H9 (cell line): Measurements from ENCODE around the gene CAPN2. TPM values are rescaled to one million over a fixed set of nuclear protein-coding genes. Genes with fewer than 3 reads are reported as not detected.

Experiments used
- DNase-seq: peaks from one replicate; pipeline ENCODE4 v3.0.0-alpha.2; 2017
- H2AFZ ChIP-seq: one replicate; pipeline ENCODE4 v1.6.1; 2013; ENCODE audit warnings: mild to moderate bottlenecking, low read length, control low read depth, moderate library complexity
- H2AK5ac ChIP-seq: 2 replicates; pipeline ENCODE4 v1.6.1; 2013; ENCODE audit warnings: low read length, control low read depth, mixed read lengths; ENCODE audit not compliant: insufficient read length
- H2BK120ac ChIP-seq: one replicate; pipeline ENCODE4 v1.6.1; 2013; ENCODE audit warnings: low read depth, mild to moderate bottlenecking, low read length, control low read depth, inconsistent platforms; ENCODE audit not compliant: poor library complexity, severe bottlenecking
- H2BK12ac ChIP-seq: 2 replicates; pipeline ENCODE4 v1.6.1; 2013; ENCODE audit warnings: low read length, control low read depth, mixed read lengths, low read depth; ENCODE audit not compliant: insufficient read length
- H2BK15ac ChIP-seq: 2 replicates; pipeline ENCODE4 v1.6.1; 2013; ENCODE audit warnings: low read depth, low read length, control low read depth
- H2BK20ac ChIP-seq: one replicate; pipeline ENCODE4 v1.6.1; 2013; ENCODE audit warnings: low read depth, mild to moderate bottlenecking, low read length, control low read depth, inconsistent platforms; ENCODE audit not compliant: poor library complexity, severe bottlenecking
- H2BK5ac ChIP-seq: 2 replicates; pipeline ENCODE4 v1.6.1; 2013; ENCODE audit warnings: low read length, control low read depth, mixed read lengths; ENCODE audit not compliant: insufficient read length
- H3K14ac ChIP-seq: 2 replicates; pipeline ENCODE4 v1.6.1; 2013; ENCODE audit warnings: low read length, control low read depth; ENCODE audit not compliant: insufficient read depth
- H3K18ac ChIP-seq: 2 replicates; pipeline ENCODE4 v1.6.1; 2013; ENCODE audit warnings: low read depth, mild to moderate bottlenecking, mixed read lengths, low read length, control low read depth; ENCODE audit not compliant: insufficient read length
- H3K23ac ChIP-seq: 2 replicates; pipeline ENCODE4 v1.6.1; 2013; ENCODE audit warnings: low read length, control low read depth, mixed read lengths, low read depth; ENCODE audit not compliant: insufficient read length
- H3K23me2 ChIP-seq: 2 replicates; pipeline ENCODE4 v1.6.1; 2013; ENCODE audit warnings: low read depth, mild to moderate bottlenecking, mixed read lengths, low read length, control low read depth; ENCODE audit not compliant: insufficient read length, poor library complexity, severe bottlenecking
- H3K27ac ChIP-seq: 2 replicates; pipeline ENCODE4 v1.5.1; 2013; ENCODE audit warnings: low read length, control low read depth, mixed read lengths, low read depth; ENCODE audit not compliant: insufficient read length
- H3K27me3 ChIP-seq: 2 replicates; pipeline ENCODE4 v1.6.1; 2013; ENCODE audit warnings: low read length, control low read depth, inconsistent platforms; ENCODE audit not compliant: insufficient read depth
- H3K4ac ChIP-seq: 2 replicates; pipeline ENCODE4 v1.6.1; 2013; ENCODE audit warnings: low read depth, mild to moderate bottlenecking, control low read depth, inconsistent platforms, low read length, moderate library complexity
- H3K4me1 ChIP-seq: 2 replicates; pipeline ENCODE4 v1.6.1; 2013; ENCODE audit warnings: low read length, control low read depth, inconsistent platforms; ENCODE audit not compliant: insufficient read depth
- H3K4me2 ChIP-seq: 2 replicates; pipeline ENCODE4 v1.6.1; 2013; ENCODE audit warnings: low read length, control low read depth, mixed read lengths; ENCODE audit not compliant: insufficient read length, insufficient read depth
- H3K56ac ChIP-seq: 2 replicates; pipeline ENCODE4 v1.6.1; 2013; ENCODE audit warnings: low read depth, mild to moderate bottlenecking, mixed read lengths, low read length, control low read depth; ENCODE audit not compliant: insufficient read length
- H3K79me1 ChIP-seq: 2 replicates; pipeline ENCODE4 v1.6.1; 2013; ENCODE audit warnings: low read depth, mild to moderate bottlenecking, moderate library complexity, low read length, control low read depth, inconsistent platforms; ENCODE audit not compliant: insufficient read depth, poor library complexity, severe bottlenecking
- H3K79me2 ChIP-seq: 2 replicates; pipeline ENCODE4 v1.6.1; 2013; ENCODE audit warnings: low read length, control low read depth, inconsistent platforms; ENCODE audit not compliant: insufficient read depth
- H3K9ac ChIP-seq: 2 replicates; pipeline ENCODE4 v1.6.1; 2013; ENCODE audit warnings: low read length, control low read depth, mixed read lengths; ENCODE audit not compliant: insufficient read length; ENCODE audit errors: extremely low read depth
- H3K9me3 ChIP-seq: one replicate; pipeline ENCODE4 v1.6.1; 2013; ENCODE audit warnings: low read depth, low read length, inconsistent platforms; ENCODE audit not compliant: control insufficient read depth
- H3T11ph ChIP-seq: one replicate; pipeline ENCODE4 v1.6.1; 2013; ENCODE audit warnings: mild to moderate bottlenecking, low read length, control low read depth, inconsistent platforms
- H4K20me1 ChIP-seq: one replicate; pipeline ENCODE4 v1.6.1; 2013; ENCODE audit not compliant: control insufficient read depth, insufficient read length, insufficient read depth
- H4K5ac ChIP-seq: 2 replicates; pipeline ENCODE4 v1.6.1; 2013; ENCODE audit warnings: low read depth, mild to moderate bottlenecking, mixed read lengths, low read length, control low read depth; ENCODE audit not compliant: insufficient read length
- H4K8ac ChIP-seq: replicated peaks from 2 replicates; pipeline ENCODE4 v1.6.1; 2013; ENCODE audit warnings: low read length, control low read depth, mixed read lengths, low read depth; ENCODE audit not compliant: insufficient read length
- H4K91ac ChIP-seq: 2 replicates; pipeline ENCODE4 v1.6.1; 2013; ENCODE audit warnings: low read depth, mild to moderate bottlenecking, moderate library complexity, mixed read lengths, low read length, control low read depth; ENCODE audit not compliant: insufficient read length
- H3K27ac Mint-ChIP-seq, 3 experiments: 2 replicates in 2 of 3; 3 replicates in 1 of 3; pipeline ENCODE4 v1.8.0; 2020 to 2021; ENCODE audit warnings: mixed read lengths in 3 of 3, mild to moderate bottlenecking in 1 of 3, moderate library complexity in 1 of 3
- H3K27me3 Mint-ChIP-seq: 2 replicates; pipeline ENCODE4 v1.8.0; 2021; ENCODE audit warnings: low read depth, mild to moderate bottlenecking, moderate library complexity, mixed read lengths
- H3K36me3 Mint-ChIP-seq, 3 experiments: 2 replicates in 2 of 3; 3 replicates in 1 of 3; pipeline ENCODE4 v1.8.0; 2020 to 2021; ENCODE audit warnings: low read depth in 3 of 3, mixed read lengths in 3 of 3; ENCODE audit not compliant: insufficient read depth in 1 of 3
- H3K4me1 Mint-ChIP-seq, 2 experiments: 2 replicates each; pipeline ENCODE4 v1.8.0; 2020; ENCODE audit warnings: mixed read lengths in 2 of 2
- H3K4me3 Mint-ChIP-seq, 2 experiments: 2 replicates in 1 of 2; 3 replicates in 1 of 2; pipeline ENCODE4 v1.8.0; 2020 to 2021; ENCODE audit warnings: mild to moderate bottlenecking in 2 of 2, mixed read lengths in 2 of 2, moderate library complexity in 1 of 2
- H3K9me3 Mint-ChIP-seq, 2 experiments: 2 replicates in 1 of 2; 3 replicates in 1 of 2; pipeline ENCODE4 v1.8.0; 2020; ENCODE audit warnings: mild to moderate bottlenecking in 2 of 2, mixed read lengths in 2 of 2, moderate library complexity in 1 of 2
- WGBS: extraction: QIAGEN DNeasy Blood & Tissue Kit; methylation state at CpG from one replicate; pipeline ENCODE4 v1.1.7; 2013; ENCODE audit warnings: missing lambda C conversion rate, low lambda C conversion rate, mixed read lengths; ENCODE audit not compliant: insufficient read length; ENCODE audit errors: extremely low coverage; 5-methylcytosine and 5-hydroxymethylcytosine counted together
- total RNA-seq: library from RNA; stranded (reverse); gene quantifications from 2 replicates; pipeline ENCODE4 v1.2.1, GENCODE V29; 2021
- TF ChIP-seq, protein P1 (sequence below): fragments of 200-600 bp; sonication (generic); conservative IDR thresholded peaks from 3 replicates; pipeline ENCODE4 v1.8.0; 2021; ENCODE audit warnings: antibody characterized with exemption, mild to moderate bottlenecking

The CAPN2 gene
- total RNA-seq, 1 experiment from 2014 or later: 32.2 TPM

DNA sequence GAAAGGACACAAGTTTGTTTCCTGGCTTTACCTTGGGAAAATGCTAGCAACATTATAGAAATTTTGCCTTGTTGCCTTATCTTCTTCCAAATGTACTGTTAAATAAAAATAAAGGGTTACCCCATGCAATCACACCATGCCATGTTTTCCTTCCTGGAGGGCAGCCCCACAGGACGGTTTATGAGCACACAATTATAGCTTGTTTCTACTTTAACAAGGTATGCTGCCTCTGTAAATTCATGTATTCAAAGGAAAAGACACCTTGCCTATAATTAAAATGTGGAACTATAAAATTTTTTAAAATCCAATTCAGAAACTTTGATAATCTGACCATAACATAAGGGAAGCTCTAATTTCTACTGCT lies 63.4 kb downstream of the CAPN2 start:
- Histone ChIP-seq H3K4ac (no peak overlapping the region), H4K5ac (no peak overlapping the region), H3K27ac (no peak overlapping the region), H3K4me2 (no peak overlapping the region), H2BK15ac (no peak overlapping the region), H2AK5ac (no peak overlapping the region), H3K79me2 (no peaks in the 10 kb centered on the region), H2BK20ac (no peak overlapping the region), H3K27me3 (no peaks in the 10 kb centered on the region), H3T11ph (no peak overlapping the region), H3K9ac (no peak overlapping the region), H3K4me1 (no peaks in the 10 kb centered on the region; the same call in 1 of the 2 replicates), H3K23ac (no peak overlapping the region), H3K18ac (no peak overlapping the region), H4K8ac (no peak overlapping the region), H3K79me1 (no peaks in the 10 kb centered on the region), H3K14ac (no peak overlapping the region), H4K91ac (no peak overlapping the region), H4K20me1 (no peaks in the 10 kb centered on the region), H3K23me2 (peaks cover 3% of the 10 kb centered on the region), H3K56ac (no peak overlapping the region), H2BK5ac (no peak overlapping the region), H2BK12ac (no peak overlapping the region), H3K9me3 (no peaks in the 10 kb centered on the region), H2AFZ (no peak overlapping the region), H2BK120ac (no peak overlapping the region)
- no peak for DNase-seq
- H3K4me3 Mint-ChIP-seq: no peak overlapping the region
- H3K27ac Mint-ChIP-seq: no peak overlapping the region; a peak in 1 of 7 replicates
- no peaks in the 10 kb centered on the region for H3K27me3 Mint-ChIP-seq
- WGBS: no CpG with 5 or more reads among the region's 1 CpG
- peaks cover 13 to 14% of the 10 kb centered on the region in 2 experiments for H3K4me1 Mint-ChIP-seq
- no peaks in the 10 kb centered on the region for H3K9me3 Mint-ChIP-seq
- H3K36me3 Mint-ChIP-seq: peaks cover 27 to 79% (median 70%) of the 10 kb centered on the region in 3 experiments
- TF ChIP-seq, protein P1, sequence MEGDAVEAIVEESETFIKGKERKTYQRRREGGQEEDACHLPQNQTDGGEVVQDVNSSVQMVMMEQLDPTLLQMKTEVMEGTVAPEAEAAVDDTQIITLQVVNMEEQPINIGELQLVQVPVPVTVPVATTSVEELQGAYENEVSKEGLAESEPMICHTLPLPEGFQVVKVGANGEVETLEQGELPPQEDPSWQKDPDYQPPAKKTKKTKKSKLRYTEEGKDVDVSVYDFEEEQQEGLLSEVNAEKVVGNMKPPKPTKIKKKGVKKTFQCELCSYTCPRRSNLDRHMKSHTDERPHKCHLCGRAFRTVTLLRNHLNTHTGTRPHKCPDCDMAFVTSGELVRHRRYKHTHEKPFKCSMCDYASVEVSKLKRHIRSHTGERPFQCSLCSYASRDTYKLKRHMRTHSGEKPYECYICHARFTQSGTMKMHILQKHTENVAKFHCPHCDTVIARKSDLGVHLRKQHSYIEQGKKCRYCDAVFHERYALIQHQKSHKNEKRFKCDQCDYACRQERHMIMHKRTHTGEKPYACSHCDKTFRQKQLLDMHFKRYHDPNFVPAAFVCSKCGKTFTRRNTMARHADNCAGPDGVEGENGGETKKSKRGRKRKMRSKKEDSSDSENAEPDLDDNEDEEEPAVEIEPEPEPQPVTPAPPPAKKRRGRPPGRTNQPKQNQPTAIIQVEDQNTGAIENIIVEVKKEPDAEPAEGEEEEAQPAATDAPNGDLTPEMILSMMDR: no peak
